K562 (cell line): ENCODE measurements around the gene ST8SIA1. TPM values are rescaled to one million over a fixed set of nuclear protein-coding genes. Genes with fewer than 3 reads are reported as not detected.

Source experiments
- ATAC-seq: fragments of 200-7000 bp; cut with Tn5 transposase; 3 replicates; pipeline ENCODE4 v1.9.1; 2020; ENCODE audit warnings: moderate library complexity
- BruUV-seq: library from RNA; stranded (reverse); fragments of 400-500 nt; replicated peaks from 2 replicates; lab custom pipeline; 2021; lab: Mats Ljungman, UMichigan
- CTCF ChIA-PET: fragments of 300-600 bp; formaldehyde crosslinking; extraction: SDS; loops from one replicate; lab custom pipeline; 2021; ENCODE audit warnings: low intra/inter-chr PET ratio; lab: Yijun Ruan, JAX
- POLR2A ChIA-PET: fragments of 300-600, 350-650 bp; sonication (Branson Sonifier 250); formaldehyde crosslinking; extraction: SDS; loops from one replicate; lab custom pipeline; 2021; ENCODE audit warnings: antibody characterized with exemption, inconsistent platforms; lab: Yijun Ruan, JAX
- DNase-seq, 4 experiments: peaks; one replicate each; pipeline versions ENCODE4 v3.0.0 to v3.0.0-alpha.2; 2011 to 2018; ENCODE audit warnings: low spot score in 3 of 4, mixed read lengths in 3 of 4; ENCODE audit errors: extremely low read depth in 1 of 4
- FAIRE-seq: peaks from 2 replicates; lab custom pipeline; 2011; peaks lifted over from hg19 to GRCh38; lab: Jason Lieb, UNC
- H2AFZ ChIP-seq: 2 replicates; pipeline ENCODE4 v1.6.0; 2011; ENCODE audit warnings: low read depth, low read length, control low read depth, inconsistent platforms
- H3K27ac ChIP-seq: fragments of 200-600 bp; 3 replicates; pipeline ENCODE4 v1.8.0; 2011; ENCODE audit warnings: low read depth, mild to moderate bottlenecking, control low read depth, inconsistent platforms, low read length, moderate library complexity, mixed read lengths; ENCODE audit errors: extremely low read depth
- H3K27me3 ChIP-seq, 2 experiments: fragments of 300-600 bp in 1 of 2; 2 replicates in 1 of 2; 3 replicates in 1 of 2; pipeline versions ENCODE4 v1.6.0 to v1.8.0; 2011; ENCODE audit warnings: inconsistent platforms in 2 of 2, low read length in 2 of 2, mild to moderate bottlenecking in 1 of 2, mixed read lengths in 1 of 2, moderate library complexity in 1 of 2; ENCODE audit not compliant: control insufficient read depth in 2 of 2, insufficient read depth in 2 of 2
- H3K36me3 ChIP-seq: fragments of 300-600 bp; 3 replicates; pipeline ENCODE4 v1.8.0; 2011; ENCODE audit warnings: mild to moderate bottlenecking, low read length, inconsistent platforms; ENCODE audit not compliant: control insufficient read depth, insufficient read depth
- H3K4me1 ChIP-seq, 2 experiments: fragments of 200-600 bp in 1 of 2; replicated peaks in 1 of 2; 2 replicates in 1 of 2; 3 replicates in 1 of 2; pipeline versions ENCODE4 v1.5.1 to v1.8.0; 2011; ENCODE audit warnings: inconsistent platforms in 2 of 2, low read length in 2 of 2, mild to moderate bottlenecking in 1 of 2, mixed read lengths in 1 of 2, moderate library complexity in 1 of 2; ENCODE audit not compliant: control insufficient read depth in 2 of 2, insufficient read depth in 2 of 2
- H3K4me2 ChIP-seq: 2 replicates; pipeline ENCODE4 v1.6.1; 2011; ENCODE audit warnings: low read length, control low read depth, inconsistent platforms, mixed read lengths; ENCODE audit not compliant: insufficient read depth
- H3K4me3 ChIP-seq: fragments of 200-600 bp; sonication (generic), shearing (Covaris generic); 2 replicates; pipeline ENCODE4 v1.5.1; 2016; ENCODE audit warnings: control low read depth, inconsistent platforms
- H3K79me2 ChIP-seq: fragments of 200-600 bp; 3 replicates; pipeline ENCODE4 v1.8.0; 2011; ENCODE audit warnings: low read length, inconsistent platforms; ENCODE audit not compliant: control insufficient read depth, insufficient read depth
- H3K9ac ChIP-seq, 2 experiments: 2 replicates each; pipeline versions ENCODE4 v1.6.0 to v1.6.1; 2011; ENCODE audit warnings: low read depth in 2 of 2, low read length in 2 of 2, control low read depth in 1 of 2, inconsistent platforms in 1 of 2, mild to moderate bottlenecking in 1 of 2, mixed read lengths in 1 of 2; ENCODE audit not compliant: insufficient read depth in 1 of 2
- H3K9me1 ChIP-seq: one replicate; pipeline ENCODE4 v1.6.0; 2011; ENCODE audit warnings: inconsistent platforms, mild to moderate bottlenecking, low read length, moderate library complexity; ENCODE audit not compliant: control insufficient read depth, insufficient read depth
- H3K9me3 ChIP-seq: replicated peaks from 2 replicates; pipeline ENCODE4 v1.5.1; 2011; ENCODE audit warnings: low read depth, low read length, inconsistent platforms; ENCODE audit not compliant: control insufficient read depth, insufficient read depth
- H4K20me1 ChIP-seq: replicated peaks from 2 replicates; pipeline ENCODE4 v1.6.1; 2011; ENCODE audit warnings: low read length, inconsistent platforms, mixed read lengths; ENCODE audit not compliant: control insufficient read depth, insufficient read depth
- E4F1 ChIP-seq: fragments of 250-450 bp; sonication (Bioruptor Pico); IDR thresholded peaks from 2 replicates; pipeline ENCODE4 v1.5.0; 2021; ENCODE audit warnings: mild to moderate bottlenecking, borderline replicate concordance
- ELK3 ChIP-seq: fragments of 450-650 bp; formaldehyde crosslinking; IDR thresholded peaks from 2 replicates; pipeline ENCODE4 v1.4.0; 2020; ENCODE audit warnings: mild to moderate bottlenecking
- FOXK1 ChIP-seq: sonication (generic); formaldehyde crosslinking; IDR thresholded peaks from 2 replicates; pipeline ENCODE4 v1.8.0; 2022; ENCODE audit warnings: missing genetic modification reagents, mild to moderate bottlenecking, borderline replicate concordance
- HOMEZ ChIP-seq: fragments of 250-450 bp; sonication (Bioruptor Pico); IDR thresholded peaks from 2 replicates; pipeline ENCODE4 v1.4.0; 2020; ENCODE audit warnings: mild to moderate bottlenecking, moderate library complexity
- ID3 ChIP-seq, 2 experiments: fragments of 250-450 bp in 1 of 2; fragments of 450-650 bp in 1 of 2; sonication (Bioruptor Pico) in 1 of 2; IDR thresholded peaks; 2 replicates each; pipeline versions ENCODE4 v1.6.1 to v1.8.0; 2016 to 2021; ENCODE audit warnings: mild to moderate bottlenecking in 2 of 2, moderate library complexity in 2 of 2, missing compliant biosample characterization in 1 of 2, missing genetic modification characterization in 1 of 2
- MCM5 ChIP-seq: fragments of 450-650 bp; IDR thresholded peaks from 2 replicates; pipeline ENCODE4 v1.6.1; 2016; ENCODE audit warnings: low read depth
- TAF7 ChIP-seq: fragments of 450-650 bp; IDR thresholded peaks from 2 replicates; pipeline ENCODE4 v1.6.1; 2016; ENCODE audit warnings: missing genetic modification characterization, missing compliant biosample characterization
- XRCC4 ChIP-seq: IDR thresholded peaks from one replicate; pipeline ENCODE4 v1.6.1; 2011; ENCODE audit not compliant: insufficient read depth, insufficient read length; ENCODE audit errors: extremely low read depth
- ZNF324 ChIP-seq: fragments of 250-450 bp; sonication (Bioruptor Pico); IDR thresholded peaks from 2 replicates; pipeline ENCODE4 v1.4.0; 2020; ENCODE audit warnings: mild to moderate bottlenecking
- WGBS: fragments of 100-300 bp; shearing (Covaris generic); methylation state at CpG from one replicate; pipeline ENCODE4 v1.1.6; 2016; ENCODE audit warnings: low coverage, mixed read lengths; ENCODE audit not compliant: insufficient coverage; ENCODE audit errors: missing lambda C conversion rate; 5-methylcytosine and 5-hydroxymethylcytosine counted together
- in situ Hi-C: fragments of 300-500 bp; cut with MboI; formaldehyde crosslinking; loops from 4 replicates; pipeline ENCODE4 v1.15.0; 2018; ENCODE audit warnings: inconsistent platforms, mixed read lengths
- intact Hi-C: fragments of 100-400 bp; cut with micrococcal nuclease; formaldehyde crosslinking; loops from 2 replicates; pipeline ENCODE4 v1.14.2; 2022
- polyA plus RNA-seq, 8 experiments: library from polyadenylated mRNA; depleted of rRNA in 4 of 8; stranded (reverse) in 5 of 8; unstranded in 3 of 8; fragments of >200 nt; fragmentation: Nextera tagmentation in 2 of 8; fragmentation: Illumina TruSeq in 1 of 8; extraction: Ambion mirVana in 2 of 8; extraction: Trizol in 1 of 8; gene quantifications; 2 replicates each; pipeline versions ENCODE4 v1.2.1 to v1.2.3, GENCODE V29; 2011 to 2014; ENCODE audit warnings: inconsistent platforms in 1 of 8, missing spikeins in 1 of 8
- total RNA-seq, 7 experiments: library from RNA; depleted of rRNA in 6 of 7; stranded (reverse); fragments of >200 nt in 6 of 7; fragmentation: Illumina TruSeq in 2 of 7; extraction: Trizol in 2 of 7; gene quantifications; 2 replicates each; pipeline versions ENCODE4 v1.2.1 to v1.2.3, GENCODE V29; 2011 to 2021; ENCODE audit warnings: low replicate concordance in 1 of 7

The ST8SIA1 gene
- total and polyA plus RNA-seq, 9 of the 15 experiments (the other 6 are each of a cell fraction or from before 2014, with no cell fraction given) = 0.86 to 26.3 (median 4.3) TPM

GRCh38 chr12:22313286-22313962 is 21.1 kb downstream of the ST8SIA1 start:
- BruUV-seq = no TSS peak
- Histone ChIP-seq H3K9me3 (no peaks in the 10 kb centered on the region), H3K9me1 (no peaks in the 10 kb centered on the region), H3K4me1 (no peaks in the 10 kb centered on the region; a peak in 1 of 5 replicates), H4K20me1 (no peaks in the 10 kb centered on the region), H3K27ac (no peak overlapping the region), H3K36me3 (no peaks in the 10 kb centered on the region), H3K27me3 (no peaks in the 10 kb centered on the region), H3K4me2 (no peak overlapping the region), H3K79me2 (no peaks in the 10 kb centered on the region), H3K4me3 (no peak overlapping the region), H3K9ac (no peak overlapping the region), H2AFZ (no peak overlapping the region)
- POLR2A ChIA-PET = no interaction called here
- 4% methylated on average over 4 of the region's 4 CpGs for WGBS
- no peak for TF ChIP-seq ZNF324
- ATAC-seq (no peak), FAIRE-seq (no peak), DNase-seq (no peak)
- CTCF ChIA-PET = no interaction called here
- intact Hi-C loops = no loop called here
- in situ Hi-C loops = no loop called here

- no peaks in the 10 kb centered on the region for H3K79me2 ChIP-seq
- CTCF ChIA-PET = no interaction called here
- TF ChIP-seq TAF7 = no peak
- TF ChIP-seq MCM5 = no peak
- TF ChIP-seq XRCC4 = no peak
- no peak for TF ChIP-seq ID3 (CRISPR knock-in tag; IDR thresholded peaks at IDR 0.05)
- TF ChIP-seq ID3 (tag; IDR thresholded peaks at IDR 0.05) = no peak
- no peak for TF ChIP-seq HOMEZ (CRISPR knock-in tag)
- TF ChIP-seq E4F1 = no peak
- no peak for TF ChIP-seq FOXK1 (CRISPR knock-in tag)
- TF ChIP-seq ELK3 (CRISPR knock-in tag) = no peak
Observed at GRCh38 chr12:22312336-22312735, 22.2 kb downstream of the ST8SIA1 start.

More at GRCh38 chr12:22312336-22312735, 22.2 kb downstream of the ST8SIA1 start:
- no peak overlapping the region for H3K9ac ChIP-seq
- no peak overlapping the region for H3K4me2 ChIP-seq
- intact Hi-C loops (no loop called here), in situ Hi-C loops (no loop called here)
- no peaks in the 10 kb centered on the region for H3K9me1 ChIP-seq
- ATAC-seq (no peak), FAIRE-seq (no peak), DNase-seq (no peak)
- no peak overlapping the region for H3K4me3 ChIP-seq
- H2AFZ ChIP-seq = no peak overlapping the region
- H3K36me3 ChIP-seq = no peaks in the 10 kb centered on the region
- POLR2A ChIA-PET = no interaction called here
- no peak overlapping the region for H3K27ac ChIP-seq
- no peaks in the 10 kb centered on the region; a peak in 1 of 5 replicates for H3K4me1 ChIP-seq
- no peaks in the 10 kb centered on the region for H3K9me3 ChIP-seq
- no TSS peak for BruUV-seq
- no peaks in the 10 kb centered on the region for H4K20me1 ChIP-seq
- H3K27me3 ChIP-seq = no peaks in the 10 kb centered on the region
- WGBS = 0% methylated on average over 5 of the region's 5 CpGs
